ENCODE measurements around the gene IL10RA.
"Not testable (repeated sequence)": the region's sequence is repeated elsewhere in the genome, so short reads cannot be mapped to it uniquely, and the experiment has no call there.

Gene IL10RA

DNA sequence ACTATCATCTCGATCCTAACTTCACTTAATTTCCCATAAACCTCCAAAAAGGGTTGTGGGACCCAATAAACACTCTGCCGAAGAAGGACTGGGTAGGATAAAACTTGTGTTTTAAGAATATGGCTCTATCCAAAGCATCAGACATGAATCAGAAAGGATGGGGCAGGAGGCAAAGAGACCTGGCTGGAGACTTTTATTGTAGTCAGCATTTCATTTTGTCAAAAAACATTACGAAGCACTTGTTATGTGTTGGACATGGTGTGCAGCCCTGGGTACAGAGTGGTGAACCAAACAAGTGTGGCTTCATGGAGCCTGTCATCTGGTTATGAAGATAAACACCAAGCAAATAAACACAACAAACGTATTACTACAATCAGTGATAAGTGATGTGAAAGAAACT lies 17.3 kb downstream of the IL10RA start:
- Histone ChIP-seq H3K9ac (ENCODE audit: low read length) (no peak overlapping the region), H3K4me3 (ENCODE audit: low read length) (no peak overlapping the region), H3K27ac (ENCODE audit: low read length) (no peak overlapping the region)

DNA sequence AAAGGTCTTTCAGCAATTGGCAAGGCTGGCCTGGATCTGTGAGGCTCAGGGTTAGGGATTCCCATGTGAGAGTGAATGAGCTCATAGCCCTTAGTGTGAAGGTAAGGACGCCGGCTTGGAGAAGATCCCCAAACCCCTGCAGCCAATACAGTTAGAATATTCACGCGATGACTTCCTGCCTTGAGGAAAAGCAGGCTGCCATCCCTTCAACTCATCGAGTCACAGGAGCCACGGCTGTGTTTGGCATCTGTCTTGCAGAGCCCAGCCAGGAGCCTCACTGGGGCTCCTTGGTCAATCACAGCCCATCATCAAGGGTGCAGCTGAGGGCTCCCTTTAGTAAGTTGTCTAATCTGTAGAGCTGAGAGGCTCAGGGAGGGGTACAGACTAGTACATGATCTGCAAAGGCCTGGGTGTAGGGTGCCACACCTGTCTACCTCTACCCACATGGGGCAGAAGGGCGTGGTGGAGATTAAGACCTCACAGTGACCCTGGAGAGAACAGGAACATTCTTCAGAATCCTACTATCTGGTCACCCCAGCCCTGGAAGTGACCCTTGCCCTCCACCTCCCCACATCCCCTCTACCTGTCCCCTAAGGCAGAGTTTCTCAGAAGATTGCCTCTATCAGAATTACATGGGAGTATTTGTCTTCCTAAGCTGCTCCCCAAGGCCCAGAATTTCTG lies 18.5 kb downstream of the IL10RA start:
- peaks cover 6% of the 10 kb centered on the region for H3K4me1 ChIP-seq (ENCODE audit: control insufficient read depth, low read depth, low read length)
- no peaks in the 10 kb centered on the region for H3K36me3 ChIP-seq (ENCODE audit: control insufficient read depth, low read depth, low read length)
- H3K9me3 ChIP-seq (ENCODE audit: control insufficient read depth, low read depth, low read length) = no peaks in the 10 kb centered on the region
- H3K4me3 ChIP-seq (ENCODE audit: low read length) = no peak overlapping the region
- H3K9ac ChIP-seq (ENCODE audit: low read length) = no peak overlapping the region
- H3K27ac ChIP-seq (ENCODE audit: low read length) = no peak overlapping the region
- H3K27me3 ChIP-seq (ENCODE audit: control insufficient read depth, insufficient read depth, low read length) = no peaks in the 10 kb centered on the region

More for the DNA sequence above, 17.3 kb downstream of the IL10RA start:
- peaks cover 6% of the 10 kb centered on the region for H3K4me1 ChIP-seq (ENCODE audit: control insufficient read depth, low read depth, low read length)
- H3K27me3 ChIP-seq (ENCODE audit: control insufficient read depth, insufficient read depth, low read length) = no peaks in the 10 kb centered on the region
- no peaks in the 10 kb centered on the region for H3K9me3 ChIP-seq (ENCODE audit: control insufficient read depth, low read depth, low read length)
- no peaks in the 10 kb centered on the region for H3K36me3 ChIP-seq (ENCODE audit: control insufficient read depth, low read depth, low read length)

DNA sequence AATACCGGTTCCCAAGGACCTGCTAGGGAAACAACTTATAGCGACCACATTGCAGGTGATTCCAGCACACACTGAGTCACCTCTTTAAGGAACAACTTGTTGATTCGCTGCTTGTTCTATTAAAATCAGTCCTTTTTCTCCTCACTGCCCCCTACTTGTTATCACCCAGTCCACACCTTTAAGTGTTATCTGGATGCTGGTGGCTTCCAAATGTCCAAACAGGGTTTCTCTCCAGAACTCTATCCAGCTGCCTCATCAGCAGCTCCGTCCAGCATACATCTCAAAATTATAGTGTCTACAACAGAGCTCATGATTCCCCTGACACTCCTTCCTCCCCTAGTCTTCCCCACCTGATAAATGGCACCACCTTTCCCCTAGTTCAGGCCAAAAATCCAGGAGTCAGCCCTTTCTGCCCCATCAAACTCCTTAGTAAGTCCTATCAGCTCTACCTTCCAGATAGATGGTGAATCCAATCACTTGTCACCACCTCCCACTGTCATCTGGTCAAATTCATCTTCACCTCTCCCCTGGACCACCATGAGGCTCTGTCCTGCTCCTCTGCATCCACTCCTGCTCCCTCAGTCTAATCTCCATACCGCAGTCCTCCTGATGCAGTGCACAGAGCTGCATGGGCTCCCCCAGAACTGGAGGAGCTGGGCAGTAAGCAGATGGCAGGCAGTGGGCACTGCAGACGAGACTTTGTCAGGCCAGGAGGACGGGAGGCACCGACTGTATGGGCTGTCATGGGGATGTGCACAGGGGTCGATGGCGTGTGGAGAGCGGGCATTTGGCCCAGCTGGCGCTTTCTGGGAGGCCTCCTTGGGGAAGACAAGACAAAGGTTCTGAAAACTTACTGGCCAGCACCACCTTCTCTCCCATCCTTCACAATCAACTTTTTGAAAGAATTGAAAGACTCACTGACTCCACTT lies 19.3 kb downstream of the IL10RA start:
- H3K9me3 ChIP-seq (ENCODE audit: control insufficient read depth, low read depth, low read length) = no peaks in the 10 kb centered on the region

GRCh38 chr11:118006153-118006534 lies 19.9 kb downstream of the IL10RA start:
- no peaks in the 10 kb centered on the region for H3K36me3 ChIP-seq (ENCODE audit: control insufficient read depth, low read depth, low read length)
- H3K27ac ChIP-seq (ENCODE audit: low read length) = no peak overlapping the region
- H3K4me1 ChIP-seq (ENCODE audit: control insufficient read depth, low read depth, low read length) = peaks cover 6% of the 10 kb centered on the region

More for the DNA sequence above, 19.3 kb downstream of the IL10RA start:
- H3K27ac ChIP-seq (ENCODE audit: low read length) = no peak overlapping the region
- H3K9ac ChIP-seq (ENCODE audit: low read length) = no peak overlapping the region
- H3K4me3 ChIP-seq (ENCODE audit: low read length) = no peak overlapping the region
- H3K36me3 ChIP-seq (ENCODE audit: control insufficient read depth, low read depth, low read length) = no peaks in the 10 kb centered on the region
- H3K4me1 ChIP-seq (ENCODE audit: control insufficient read depth, low read depth, low read length) = peaks cover 6% of the 10 kb centered on the region
- H3K27me3 ChIP-seq (ENCODE audit: control insufficient read depth, insufficient read depth, low read length) = no peaks in the 10 kb centered on the region

GRCh38 chr11:118007040-118007439 lies 20.8 kb downstream of the IL10RA start:
- no peaks in the 10 kb centered on the region for H3K36me3 ChIP-seq (ENCODE audit: control insufficient read depth, low read depth, low read length)
- peaks cover 6% of the 10 kb centered on the region for H3K4me1 ChIP-seq (ENCODE audit: control insufficient read depth, low read depth, low read length)
- no peak overlapping the region for H3K27ac ChIP-seq (ENCODE audit: low read length)
- H3K9ac ChIP-seq (ENCODE audit: low read length) = no peak overlapping the region
- H3K4me3 ChIP-seq (ENCODE audit: low read length) = no peak overlapping the region
- H3K9me3 ChIP-seq (ENCODE audit: control insufficient read depth, low read depth, low read length) = no peaks in the 10 kb centered on the region
- no peaks in the 10 kb centered on the region for H3K27me3 ChIP-seq (ENCODE audit: control insufficient read depth, insufficient read depth, low read length)

More at GRCh38 chr11:118006153-118006534, 19.9 kb downstream of the IL10RA start:
- H3K4me3 ChIP-seq (ENCODE audit: low read length) = no peak overlapping the region
- no peak overlapping the region for H3K9ac ChIP-seq (ENCODE audit: low read length)
- H3K27me3 ChIP-seq (ENCODE audit: control insufficient read depth, insufficient read depth, low read length) = no peaks in the 10 kb centered on the region
- H3K9me3 ChIP-seq (ENCODE audit: control insufficient read depth, low read depth, low read length) = no peaks in the 10 kb centered on the region

DNA sequence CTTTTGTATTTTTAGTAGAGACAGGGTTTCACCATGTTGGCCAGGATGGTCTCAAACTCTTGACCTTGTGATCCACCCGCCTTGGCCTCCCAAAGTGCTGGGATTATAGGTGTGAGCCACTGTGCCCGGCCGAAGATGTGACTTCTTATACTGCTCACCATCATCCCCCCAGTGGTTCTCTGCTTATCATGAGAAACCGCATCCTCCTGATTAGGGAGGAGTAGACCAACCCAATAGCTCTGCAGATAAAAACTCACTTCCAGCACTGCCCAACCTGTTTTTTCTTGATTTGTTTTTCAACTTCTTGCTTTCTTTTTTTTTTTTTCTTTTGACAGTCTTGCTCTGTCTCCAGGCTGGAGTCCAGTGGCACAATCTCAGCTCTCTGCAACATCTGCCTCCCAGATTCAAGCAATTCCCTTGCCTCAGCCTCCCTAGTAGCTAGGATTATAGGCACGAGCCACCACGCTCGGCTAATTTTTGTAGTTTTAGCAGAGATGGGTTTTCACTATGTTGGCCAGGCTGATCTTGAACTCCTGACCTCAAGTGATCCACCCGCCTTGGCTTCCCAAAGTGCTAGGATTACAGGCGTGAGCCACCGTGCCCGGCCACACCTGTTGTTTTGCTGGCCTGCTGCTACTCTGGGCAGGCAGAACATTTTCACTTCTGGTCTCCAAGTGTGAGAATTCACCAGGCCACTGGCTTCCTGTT lies 21.5 kb downstream of the IL10RA start:
- H3K4me3 ChIP-seq (ENCODE audit: low read length) = not testable (repeated sequence)

DNA sequence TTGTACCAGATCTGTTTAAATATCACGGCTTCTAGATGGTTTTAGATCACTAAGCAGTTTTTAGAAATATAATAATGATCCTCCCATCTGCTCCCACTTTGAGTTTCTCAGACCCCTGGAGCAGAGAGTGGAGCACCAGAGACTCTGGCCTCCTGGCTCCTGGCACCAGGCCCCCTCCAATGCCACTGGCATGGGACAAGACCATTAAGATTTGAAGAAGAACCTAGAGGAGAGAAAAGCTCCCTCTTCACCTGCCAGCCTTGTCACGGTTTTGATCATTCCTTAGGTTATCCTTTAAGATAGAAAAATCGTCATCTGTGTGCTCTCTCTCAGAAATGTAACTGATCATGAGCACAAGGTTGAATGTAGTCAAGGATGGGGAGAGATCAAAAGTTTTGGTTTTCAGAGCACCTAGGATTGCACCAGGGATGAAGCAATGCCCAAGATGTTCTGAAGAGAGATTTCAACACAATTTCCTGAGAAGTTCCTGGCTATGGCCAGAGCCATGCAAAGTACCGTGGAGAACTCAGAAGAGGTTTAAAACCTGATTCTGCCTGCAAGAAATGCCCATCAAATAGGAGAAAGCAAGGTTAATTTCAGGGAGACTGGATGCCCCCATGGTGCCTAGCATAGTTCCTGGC lies 22.2 kb downstream of the IL10RA start:
- Histone ChIP-seq H3K9ac (ENCODE audit: low read length) (no peak overlapping the region), H3K27me3 (ENCODE audit: control insufficient read depth, insufficient read depth, low read length) (no peaks in the 10 kb centered on the region), H3K9me3 (ENCODE audit: control insufficient read depth, low read depth, low read length) (no peaks in the 10 kb centered on the region), H3K4me1 (ENCODE audit: control insufficient read depth, low read depth, low read length) (no peaks in the 10 kb centered on the region), H3K4me3 (ENCODE audit: low read length) (no peak overlapping the region), H3K36me3 (ENCODE audit: control insufficient read depth, low read depth, low read length) (no peaks in the 10 kb centered on the region), H3K27ac (ENCODE audit: low read length) (no peak overlapping the region)

More for the DNA sequence above, 21.5 kb downstream of the IL10RA start:
- not testable (repeated sequence) for H3K4me1 ChIP-seq (ENCODE audit: control insufficient read depth, low read depth, low read length); H3K36me3 ChIP-seq (ENCODE audit: control insufficient read depth, low read depth, low read length); H3K27ac ChIP-seq (ENCODE audit: low read length); H3K9ac ChIP-seq (ENCODE audit: low read length); H3K9me3 ChIP-seq (ENCODE audit: control insufficient read depth, low read depth, low read length); H3K27me3 ChIP-seq (ENCODE audit: control insufficient read depth, insufficient read depth, low read length)

DNA sequence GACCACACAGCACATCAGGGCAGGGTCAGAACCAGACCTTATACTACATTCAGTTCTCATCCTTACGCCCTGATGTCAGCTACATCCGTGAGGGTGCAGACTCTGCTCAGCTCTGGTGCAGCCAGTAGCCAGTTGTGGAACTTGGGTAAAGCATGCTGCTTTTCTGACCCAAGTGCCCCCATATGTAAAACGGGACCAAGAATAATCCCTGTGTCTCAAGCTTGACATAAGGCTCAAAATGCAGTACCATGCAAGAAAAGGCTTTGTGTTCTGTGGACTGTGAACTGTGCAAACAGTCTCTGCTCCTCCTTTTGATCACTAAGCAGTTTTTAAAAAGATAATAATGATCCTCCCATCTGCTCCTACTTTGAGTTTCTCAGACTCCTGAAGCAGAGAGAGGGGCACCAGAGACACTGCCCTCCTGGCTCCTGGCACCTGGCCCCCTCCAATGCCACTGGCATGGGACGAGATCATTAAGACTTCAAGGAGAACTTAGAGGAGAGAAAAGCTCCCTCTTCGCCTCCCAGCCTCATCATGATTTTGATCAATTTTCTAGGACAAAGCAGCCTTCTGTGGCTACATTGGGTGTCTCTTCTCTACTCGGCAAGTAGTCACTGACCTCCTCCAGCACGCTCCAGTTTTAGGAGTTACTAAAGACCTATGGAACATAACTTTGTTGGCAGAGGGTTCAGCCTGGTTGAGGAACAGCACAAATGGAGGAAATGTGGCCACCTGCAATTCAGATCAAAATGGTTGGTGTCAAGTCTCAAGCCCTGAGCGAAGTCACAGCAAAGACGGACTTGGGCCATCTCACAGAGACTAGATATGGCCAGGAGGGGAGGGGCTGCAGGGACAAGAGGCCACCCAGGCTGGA lies 23.9 kb downstream of the IL10RA start:
- H3K36me3 ChIP-seq (ENCODE audit: control insufficient read depth, low read depth, low read length) = no peaks in the 10 kb centered on the region
- no peaks in the 10 kb centered on the region for H3K9me3 ChIP-seq (ENCODE audit: control insufficient read depth, low read depth, low read length)
- H3K27me3 ChIP-seq (ENCODE audit: control insufficient read depth, insufficient read depth, low read length) = no peaks in the 10 kb centered on the region
- H3K4me3 ChIP-seq (ENCODE audit: low read length) = no peak overlapping the region
- H3K4me1 ChIP-seq (ENCODE audit: control insufficient read depth, low read depth, low read length) = no peaks in the 10 kb centered on the region
- no peak overlapping the region for H3K27ac ChIP-seq (ENCODE audit: low read length)
- no peak overlapping the region for H3K9ac ChIP-seq (ENCODE audit: low read length)

DNA sequence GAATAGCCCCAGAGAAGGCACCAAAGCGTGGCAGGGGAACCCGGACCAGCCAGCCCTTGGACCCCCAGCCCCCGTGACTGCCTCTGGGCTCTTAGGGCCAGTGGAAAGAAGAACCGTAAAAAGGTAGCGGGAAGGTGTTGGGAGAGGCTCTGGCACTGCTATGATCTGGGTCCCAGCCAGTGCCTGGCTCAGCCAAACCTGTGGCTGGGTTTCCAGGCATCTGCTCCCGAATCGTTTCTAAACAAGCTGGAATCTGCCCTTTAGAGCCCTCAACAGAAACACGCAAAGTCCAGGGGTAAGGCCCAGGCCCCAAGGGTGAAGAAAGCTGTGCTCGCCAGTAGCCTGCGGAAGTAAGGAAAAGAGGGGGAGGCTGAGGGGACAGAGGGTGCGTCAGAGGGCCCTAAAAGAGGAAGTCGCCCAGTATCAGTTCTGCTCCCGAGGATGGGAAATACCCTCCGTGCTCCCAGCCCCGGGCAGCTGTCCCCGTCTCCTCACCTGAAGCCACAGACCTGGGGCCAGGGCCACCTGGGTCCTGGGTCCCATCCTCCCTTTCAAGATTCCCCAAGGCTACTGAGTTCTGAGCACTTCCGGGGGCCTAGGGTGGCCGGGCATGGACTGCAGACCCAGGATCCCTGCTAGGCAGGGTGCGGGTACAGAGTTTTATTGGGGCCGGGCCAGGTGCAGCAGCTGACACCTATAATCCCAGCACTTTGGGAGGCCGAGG lies 24.7 kb downstream of the IL10RA start:
- Histone ChIP-seq H3K36me3 (ENCODE audit: control insufficient read depth, low read depth, low read length) (no peaks in the 10 kb centered on the region), H3K4me3 (ENCODE audit: low read length) (no peak overlapping the region), H3K27me3 (ENCODE audit: control insufficient read depth, insufficient read depth, low read length) (no peaks in the 10 kb centered on the region), H3K9me3 (ENCODE audit: control insufficient read depth, low read depth, low read length) (no peaks in the 10 kb centered on the region), H3K4me1 (ENCODE audit: control insufficient read depth, low read depth, low read length) (no peaks in the 10 kb centered on the region), H3K27ac (ENCODE audit: low read length) (no peak overlapping the region), H3K9ac (ENCODE audit: low read length) (no peak overlapping the region)

DNA sequence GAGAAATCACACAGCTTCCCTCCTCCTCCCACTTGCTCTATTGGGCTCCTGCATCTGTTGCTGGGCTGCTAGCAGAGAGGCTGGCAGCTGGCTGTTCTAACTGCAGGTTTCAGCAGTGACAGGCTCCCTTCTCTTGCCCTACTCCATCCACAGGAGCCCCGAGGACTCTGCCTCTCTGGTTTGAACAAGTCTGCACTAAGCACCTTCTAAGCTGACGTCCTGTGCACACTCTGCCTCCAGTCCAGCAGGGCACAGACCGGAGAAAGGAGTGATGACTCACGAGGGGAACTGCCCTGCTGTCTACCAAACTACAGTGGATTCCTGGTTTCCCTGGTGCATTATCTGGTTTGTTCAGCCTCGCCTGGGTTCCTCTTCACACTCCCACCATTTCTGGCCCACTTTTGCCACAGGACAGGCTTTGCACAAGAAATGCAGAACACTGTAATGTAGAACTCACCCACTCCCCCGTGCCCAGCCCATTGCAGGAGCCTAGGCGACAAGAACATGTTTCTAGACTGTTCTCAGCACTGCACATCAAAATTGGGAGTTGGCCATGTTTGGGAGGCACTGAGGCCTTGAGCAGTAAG lies 26.0 kb downstream of the IL10RA start:
- no peak overlapping the region for H3K4me3 ChIP-seq (ENCODE audit: low read length)
- H3K27me3 ChIP-seq (ENCODE audit: control insufficient read depth, insufficient read depth, low read length) = no peaks in the 10 kb centered on the region
- H3K9me3 ChIP-seq (ENCODE audit: control insufficient read depth, low read depth, low read length) = no peaks in the 10 kb centered on the region
- H3K4me1 ChIP-seq (ENCODE audit: control insufficient read depth, low read depth, low read length) = no peaks in the 10 kb centered on the region
- H3K27ac ChIP-seq (ENCODE audit: low read length) = no peak overlapping the region
- no peaks in the 10 kb centered on the region for H3K36me3 ChIP-seq (ENCODE audit: control insufficient read depth, low read depth, low read length)
- no peak overlapping the region for H3K9ac ChIP-seq (ENCODE audit: low read length)

Data from iPS-18a (cell line).